Skin of body (tissue), 2 donors: Measurements from ENCODE around the gene PHF21B. TPM values are rescaled to one million over a fixed set of nuclear protein-coding genes. Genes with fewer than 3 reads are reported as not detected.
"Not testable (repeated sequence)": the region's sequence is repeated elsewhere in the genome, so short reads cannot be mapped to it uniquely, and the experiment has no call there.

Experiments
- DNase-seq: peaks from one replicate; lab custom pipeline; 2025; lab: John Stamatoyannopoulos, UW
- total RNA-seq: library from RNA; depleted of rRNA; stranded (reverse); fragments of >200 nt; gene quantifications from one replicate; pipeline ENCODE4 v1.2.3, GENCODE V29; 2014

PHF21B gene
- total RNA-seq, 1 donor from 2014 or later: 0.39 TPM

GRCh38 chr22:44936201-44936600 lies 73.6 kb downstream of the PHF21B start:
- DNase-seq: no peak

- no peak for DNase-seq
These were observed 74.1 kb downstream of the PHF21B start for GRCh38 chr22:44935724-44936123.

GRCh38 chr22:44934454-44934735 lies 75.4 kb downstream of the PHF21B start:
- no peak for DNase-seq

- no peak for DNase-seq
These were observed 75.9 kb downstream of the PHF21B start for GRCh38 chr22:44933666-44934453.

- DNase-seq: no peak
These were observed 77.3 kb downstream of the PHF21B start for GRCh38 chr22:44932493-44932892.

GRCh38 chr22:44931766-44932165 lies 78.0 kb downstream of the PHF21B start:
- DNase-seq: no peak

GRCh38 chr22:44931077-44931540 lies 78.7 kb downstream of the PHF21B start:
- no peak for DNase-seq

- no peak for DNase-seq
These were observed 79.1 kb downstream of the PHF21B start for GRCh38 chr22:44930711-44931035.

- no peak for DNase-seq
These were observed 79.6 kb downstream of the PHF21B start for GRCh38 chr22:44930016-44930710.

- DNase-seq: no peak
These were observed 80.3 kb downstream of the PHF21B start for GRCh38 chr22:44929359-44930015.

- no peak for DNase-seq
These were observed 81.0 kb downstream of the PHF21B start for GRCh38 chr22:44928711-44929358.

GRCh38 chr22:44928136-44928463 lies 81.7 kb downstream of the PHF21B start:
- no peak for DNase-seq

- no peak for DNase-seq
These were observed 82.2 kb downstream of the PHF21B start for GRCh38 chr22:44927463-44928135.

- no peak for DNase-seq
These were observed 83.1 kb downstream of the PHF21B start for GRCh38 chr22:44926491-44927415.

GRCh38 chr22:44926124-44926475 lies 83.7 kb downstream of the PHF21B start:
- DNase-seq: no peak

- DNase-seq: no peak
These were observed 84.2 kb downstream of the PHF21B start for GRCh38 chr22:44925465-44926123.

- DNase-seq: no peak
These were observed 85.1 kb downstream of the PHF21B start for GRCh38 chr22:44924710-44925109.

- no peak for DNase-seq
These were observed 85.7 kb downstream of the PHF21B start for GRCh38 chr22:44924098-44924497.

GRCh38 chr22:44921766-44922165 lies 88.0 kb downstream of the PHF21B start:
- DNase-seq: not testable (repeated sequence)

GRCh38 chr22:44920183-44920582 lies 89.6 kb downstream of the PHF21B start:
- no peak for DNase-seq
